ENCODE results near the gene CA6.
"Not testable (repeated sequence)": the region's sequence is repeated elsewhere in the genome, so short reads cannot be mapped to it uniquely, and the experiment has no call there.

CA6 gene

GRCh38 chr1:8943498-8944405 lies 1.9 kb upstream of the CA6 start:
- Mint-ChIP-seq H3K9me3 (ENCODE audit: low read depth) (no peaks in the 10 kb centered on the region), H3K4me1 (ENCODE audit: low read depth) (peaks cover 93% of the 10 kb centered on the region), H3K27me3 (no peaks in the 10 kb centered on the region), H3K27ac (peak overlapping the region; percentile 98), H3K4me3 (peak overlapping the region; percentile 47), H3K36me3 (no peaks in the 10 kb centered on the region)

GRCh38 chr1:8947127-8947691 lies 1.5 kb downstream of the CA6 start:
- H3K27ac Mint-ChIP-seq = peak overlapping the region; percentile 98
- no peaks in the 10 kb centered on the region for H3K9me3 Mint-ChIP-seq (ENCODE audit: low read depth)
- H3K4me1 Mint-ChIP-seq (ENCODE audit: low read depth) = peaks cover 76% of the 10 kb centered on the region
- peak overlapping the region; percentile 63 for H3K4me3 Mint-ChIP-seq
- no peaks in the 10 kb centered on the region for H3K36me3 Mint-ChIP-seq
- H3K27me3 Mint-ChIP-seq = no peaks in the 10 kb centered on the region

GRCh38 chr1:8950309-8950708 lies 4.6 kb downstream of the CA6 start:
- no peak overlapping the region for H3K4me3 Mint-ChIP-seq
- H3K27ac Mint-ChIP-seq = peak overlapping the region; percentile 77
- peaks cover 61% of the 10 kb centered on the region for H3K4me1 Mint-ChIP-seq (ENCODE audit: low read depth)
- H3K9me3 Mint-ChIP-seq (ENCODE audit: low read depth) = no peaks in the 10 kb centered on the region
- peaks cover 3% of the 10 kb centered on the region for H3K36me3 Mint-ChIP-seq
- H3K27me3 Mint-ChIP-seq = no peaks in the 10 kb centered on the region

GRCh38 chr1:8951231-8951630 lies 5.6 kb downstream of the CA6 start:
- Mint-ChIP-seq H3K4me1 (ENCODE audit: low read depth) (peaks cover 60% of the 10 kb centered on the region), H3K27ac (peak overlapping the region; percentile 79), H3K27me3 (no peaks in the 10 kb centered on the region), H3K36me3 (peaks cover 3% of the 10 kb centered on the region), H3K4me3 (no peak overlapping the region), H3K9me3 (ENCODE audit: low read depth) (no peaks in the 10 kb centered on the region)

- Mint-ChIP-seq H3K36me3 (peaks cover 15% of the 10 kb centered on the region), H3K4me3 (no peak overlapping the region), H3K9me3 (ENCODE audit: low read depth) (peaks cover 8% of the 10 kb centered on the region), H3K27ac (peak overlapping the region; percentile 89), H3K27me3 (no peaks in the 10 kb centered on the region), H3K4me1 (ENCODE audit: low read depth) (peaks cover 54% of the 10 kb centered on the region)
Measured at GRCh38 chr1:8955406-8955805, 9.7 kb downstream of the CA6 start.

- Mint-ChIP-seq H3K27me3 (no peaks in the 10 kb centered on the region), H3K4me1 (ENCODE audit: low read depth) (peaks cover 62% of the 10 kb centered on the region), H3K4me3 (peak overlapping the region; percentile 42), H3K27ac (peak overlapping the region; percentile 89), H3K9me3 (ENCODE audit: low read depth) (peaks cover 9% of the 10 kb centered on the region), H3K36me3 (peaks cover 18% of the 10 kb centered on the region)
Measured at GRCh38 chr1:8956461-8957349, 11.0 kb downstream of the CA6 start.

- Mint-ChIP-seq H3K4me1 (ENCODE audit: low read depth) (peaks cover 83% of the 10 kb centered on the region), H3K27ac (peak overlapping the region; percentile 94), H3K9me3 (ENCODE audit: low read depth) (peaks cover 9% of the 10 kb centered on the region), H3K27me3 (no peaks in the 10 kb centered on the region), H3K4me3 (peak overlapping the region; percentile 84), H3K36me3 (peaks cover 23% of the 10 kb centered on the region)
Measured at GRCh38 chr1:8962812-8963530, 17.3 kb downstream of the CA6 start.

- peaks cover 83% of the 10 kb centered on the region for H3K4me1 Mint-ChIP-seq (ENCODE audit: low read depth)
- peak overlapping the region; percentile 84 for H3K4me3 Mint-ChIP-seq
- H3K27ac Mint-ChIP-seq = peak overlapping the region; percentile 94
- peaks cover 18% of the 10 kb centered on the region for H3K36me3 Mint-ChIP-seq
- H3K9me3 Mint-ChIP-seq (ENCODE audit: low read depth) = peaks cover 6% of the 10 kb centered on the region
- no peaks in the 10 kb centered on the region for H3K27me3 Mint-ChIP-seq
Measured at GRCh38 chr1:8963963-8964362, 18.3 kb downstream of the CA6 start.

GRCh38 chr1:8965121-8965820 lies 19.6 kb downstream of the CA6 start:
- Mint-ChIP-seq H3K36me3 (peaks cover 14% of the 10 kb centered on the region), H3K4me1 (ENCODE audit: low read depth) (peaks cover 87% of the 10 kb centered on the region), H3K27me3 (no peaks in the 10 kb centered on the region), H3K9me3 (ENCODE audit: low read depth) (peaks cover 3% of the 10 kb centered on the region), H3K27ac (peak overlapping the region; percentile 94), H3K4me3 (peak overlapping the region; percentile 84)

- Mint-ChIP-seq H3K4me3 (peak overlapping the region; percentile 79), H3K27me3 (no peaks in the 10 kb centered on the region), H3K27ac (peak overlapping the region; percentile 94), H3K36me3 (peaks cover 10% of the 10 kb centered on the region), H3K4me1 (ENCODE audit: low read depth) (peaks cover 83% of the 10 kb centered on the region), H3K9me3 (ENCODE audit: low read depth) (no peaks in the 10 kb centered on the region)
Measured at GRCh38 chr1:8966606-8967005, 20.9 kb downstream of the CA6 start.

- not testable (repeated sequence) for H3K36me3 Mint-ChIP-seq; H3K9me3 Mint-ChIP-seq (ENCODE audit: low read depth); H3K27me3 Mint-ChIP-seq
- peak overlapping the region; percentile 99 for H3K27ac Mint-ChIP-seq
- H3K4me3 Mint-ChIP-seq = peak overlapping the region; percentile 98
- H3K4me1 Mint-ChIP-seq (ENCODE audit: low read depth) = peaks cover 78% of the 10 kb centered on the region
Measured at GRCh38 chr1:8968902-8969301, 23.2 kb downstream of the CA6 start.

- Mint-ChIP-seq H3K4me1 (ENCODE audit: low read depth) (peaks cover 71% of the 10 kb centered on the region), H3K36me3 (peaks cover 3% of the 10 kb centered on the region), H3K27me3 (no peaks in the 10 kb centered on the region), H3K27ac (peak overlapping the region; percentile 99), H3K4me3 (peak overlapping the region; percentile 98), H3K9me3 (ENCODE audit: low read depth) (no peaks in the 10 kb centered on the region)
Measured at GRCh38 chr1:8969937-8970336, 24.3 kb downstream of the CA6 start.

- peak overlapping the region; percentile 99 for H3K27ac Mint-ChIP-seq
- H3K4me1 Mint-ChIP-seq (ENCODE audit: low read depth) = peaks cover 62% of the 10 kb centered on the region
Measured at GRCh38 chr1:8970870-8971337, 25.2 kb downstream of the CA6 start.

GRCh38 chr1:8974551-8974950 lies 28.9 kb downstream of the CA6 start:
- H3K4me3 Mint-ChIP-seq = no peak overlapping the region
- peak overlapping the region; percentile 4 for H3K27ac Mint-ChIP-seq
- no peaks in the 10 kb centered on the region for H3K27me3 Mint-ChIP-seq
- H3K4me1 Mint-ChIP-seq (ENCODE audit: low read depth) = peaks cover 32% of the 10 kb centered on the region
- no peaks in the 10 kb centered on the region for H3K9me3 Mint-ChIP-seq (ENCODE audit: low read depth)
- H3K36me3 Mint-ChIP-seq = no peaks in the 10 kb centered on the region

More at GRCh38 chr1:8970870-8971337, 25.2 kb downstream of the CA6 start:
- Mint-ChIP-seq H3K27me3 (no peaks in the 10 kb centered on the region), H3K4me3 (peak overlapping the region; percentile 98), H3K9me3 (ENCODE audit: low read depth) (no peaks in the 10 kb centered on the region), H3K36me3 (no peaks in the 10 kb centered on the region)

Measured in activated naive CD8-positive, alpha-beta T cell (primary cell).